ENCODE data around the gene MALT1.

DNA sequence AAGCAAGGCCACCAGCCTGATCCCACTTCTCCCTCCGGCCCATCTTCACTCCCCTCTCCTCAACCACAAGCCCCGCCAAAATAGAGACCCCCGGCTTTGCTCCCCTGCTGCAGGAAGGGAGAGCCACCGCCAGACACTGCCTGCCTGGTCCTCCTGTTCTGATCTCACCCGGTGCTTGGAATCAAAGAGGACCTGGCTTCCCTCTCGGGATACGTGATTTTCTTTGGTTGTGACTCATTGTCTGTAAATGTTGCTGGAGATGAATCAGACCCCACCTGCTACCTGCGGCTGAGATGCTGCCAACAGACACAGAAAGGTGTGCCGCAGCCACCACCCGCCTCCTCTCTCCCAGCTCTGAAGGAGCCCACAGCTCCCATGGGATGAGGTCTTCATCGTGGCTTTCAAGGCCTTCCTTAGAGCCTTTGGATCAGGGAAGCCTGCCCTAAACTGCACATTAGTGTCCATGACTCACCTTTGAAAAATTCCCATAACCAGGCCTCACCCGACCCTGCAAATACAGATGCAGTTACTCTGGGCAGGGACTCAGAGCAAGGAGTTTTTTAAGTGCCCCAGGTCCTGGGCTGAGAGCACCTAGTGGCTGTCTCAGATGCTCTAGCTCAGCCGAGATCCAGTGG lies 114.0 kb downstream of the MALT1 start:
- TF ChIP-seq CTCF (IDR thresholded peaks at IDR 0.05; ENCODE audit: poor library complexity, severe bottlenecking) (no peak), SMC3 (conservative IDR thresholded peaks at IDR 0.05; ENCODE audit: poor library complexity) (no peak), EP300 (conservative IDR thresholded peaks at IDR 0.05; ENCODE audit: poor library complexity, severe bottlenecking) (no peak), TAF1 (IDR thresholded peaks at IDR 0.05; ENCODE audit: low read depth) (no peak), EZH2 (IDR thresholded peaks at IDR 0.05; ENCODE audit: borderline replicate concordance, insufficient read depth, low read length, poor library complexity, severe bottlenecking) (no peak)
- TF ChIP-seq, protein P1, sequence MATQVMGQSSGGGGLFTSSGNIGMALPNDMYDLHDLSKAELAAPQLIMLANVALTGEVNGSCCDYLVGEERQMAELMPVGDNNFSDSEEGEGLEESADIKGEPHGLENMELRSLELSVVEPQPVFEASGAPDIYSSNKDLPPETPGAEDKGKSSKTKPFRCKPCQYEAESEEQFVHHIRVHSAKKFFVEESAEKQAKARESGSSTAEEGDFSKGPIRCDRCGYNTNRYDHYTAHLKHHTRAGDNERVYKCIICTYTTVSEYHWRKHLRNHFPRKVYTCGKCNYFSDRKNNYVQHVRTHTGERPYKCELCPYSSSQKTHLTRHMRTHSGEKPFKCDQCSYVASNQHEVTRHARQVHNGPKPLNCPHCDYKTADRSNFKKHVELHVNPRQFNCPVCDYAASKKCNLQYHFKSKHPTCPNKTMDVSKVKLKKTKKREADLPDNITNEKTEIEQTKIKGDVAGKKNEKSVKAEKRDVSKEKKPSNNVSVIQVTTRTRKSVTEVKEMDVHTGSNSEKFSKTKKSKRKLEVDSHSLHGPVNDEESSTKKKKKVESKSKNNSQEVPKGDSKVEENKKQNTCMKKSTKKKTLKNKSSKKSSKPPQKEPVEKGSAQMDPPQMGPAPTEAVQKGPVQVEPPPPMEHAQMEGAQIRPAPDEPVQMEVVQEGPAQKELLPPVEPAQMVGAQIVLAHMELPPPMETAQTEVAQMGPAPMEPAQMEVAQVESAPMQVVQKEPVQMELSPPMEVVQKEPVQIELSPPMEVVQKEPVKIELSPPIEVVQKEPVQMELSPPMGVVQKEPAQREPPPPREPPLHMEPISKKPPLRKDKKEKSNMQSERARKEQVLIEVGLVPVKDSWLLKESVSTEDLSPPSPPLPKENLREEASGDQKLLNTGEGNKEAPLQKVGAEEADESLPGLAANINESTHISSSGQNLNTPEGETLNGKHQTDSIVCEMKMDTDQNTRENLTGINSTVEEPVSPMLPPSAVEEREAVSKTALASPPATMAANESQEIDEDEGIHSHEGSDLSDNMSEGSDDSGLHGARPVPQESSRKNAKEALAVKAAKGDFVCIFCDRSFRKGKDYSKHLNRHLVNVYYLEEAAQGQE (IDR thresholded peaks at IDR 0.05; ENCODE audit: borderline replicate concordance): no peak
